Measurements from ENCODE around the gene IRF6. TPM values are rescaled to one million over a fixed set of nuclear protein-coding genes. Genes with fewer than 3 reads are reported as not detected.

IRF6 gene
- total RNA-seq, 2 donors from 2014 or later = 3.9 to 4.1 TPM

DNA sequence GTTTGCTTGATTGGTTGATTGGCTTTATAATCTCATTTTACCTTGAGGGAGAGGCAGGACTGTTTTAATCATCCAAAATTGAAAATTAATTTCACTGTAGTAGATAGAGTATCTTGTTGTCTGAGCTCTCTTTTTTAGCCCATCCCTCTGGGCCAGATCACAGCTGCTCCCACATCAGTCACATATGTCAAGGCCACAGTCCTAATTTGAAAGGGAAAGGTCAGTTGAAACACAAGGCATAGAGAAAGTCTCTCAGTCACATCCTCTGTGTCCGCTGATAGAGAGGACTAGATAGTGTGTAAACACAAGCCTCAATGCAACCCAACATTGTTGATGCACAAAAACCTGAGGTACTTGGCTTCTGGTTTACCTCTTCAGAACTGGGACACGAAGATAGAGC, 28.4 kb downstream of the IRF6 start:
- Histone ChIP-seq H3K9me3 (no peaks in the 10 kb centered on the region), H3K27me3 (replicated peaks; ENCODE audit: insufficient read depth) (no peaks in the 10 kb centered on the region), H3K4me3 (no peak overlapping the region), H3K4me1 (ENCODE audit: control insufficient read depth in 1 of 2, low read depth in 2 of 2) (no peaks in the 10 kb centered on the region), H3K27ac (no peak overlapping the region), H3K36me3 (no peaks in the 10 kb centered on the region)
- DNase-seq (ENCODE audit: low spot score) (no peak), ATAC-seq (ENCODE audit: insufficient number of reproducible peaks, low FRiP score, low read depth) (no peak)
- TF ChIP-seq, protein P1, sequence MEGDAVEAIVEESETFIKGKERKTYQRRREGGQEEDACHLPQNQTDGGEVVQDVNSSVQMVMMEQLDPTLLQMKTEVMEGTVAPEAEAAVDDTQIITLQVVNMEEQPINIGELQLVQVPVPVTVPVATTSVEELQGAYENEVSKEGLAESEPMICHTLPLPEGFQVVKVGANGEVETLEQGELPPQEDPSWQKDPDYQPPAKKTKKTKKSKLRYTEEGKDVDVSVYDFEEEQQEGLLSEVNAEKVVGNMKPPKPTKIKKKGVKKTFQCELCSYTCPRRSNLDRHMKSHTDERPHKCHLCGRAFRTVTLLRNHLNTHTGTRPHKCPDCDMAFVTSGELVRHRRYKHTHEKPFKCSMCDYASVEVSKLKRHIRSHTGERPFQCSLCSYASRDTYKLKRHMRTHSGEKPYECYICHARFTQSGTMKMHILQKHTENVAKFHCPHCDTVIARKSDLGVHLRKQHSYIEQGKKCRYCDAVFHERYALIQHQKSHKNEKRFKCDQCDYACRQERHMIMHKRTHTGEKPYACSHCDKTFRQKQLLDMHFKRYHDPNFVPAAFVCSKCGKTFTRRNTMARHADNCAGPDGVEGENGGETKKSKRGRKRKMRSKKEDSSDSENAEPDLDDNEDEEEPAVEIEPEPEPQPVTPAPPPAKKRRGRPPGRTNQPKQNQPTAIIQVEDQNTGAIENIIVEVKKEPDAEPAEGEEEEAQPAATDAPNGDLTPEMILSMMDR (IDR thresholded peaks at IDR 0.05) = no peak

DNA sequence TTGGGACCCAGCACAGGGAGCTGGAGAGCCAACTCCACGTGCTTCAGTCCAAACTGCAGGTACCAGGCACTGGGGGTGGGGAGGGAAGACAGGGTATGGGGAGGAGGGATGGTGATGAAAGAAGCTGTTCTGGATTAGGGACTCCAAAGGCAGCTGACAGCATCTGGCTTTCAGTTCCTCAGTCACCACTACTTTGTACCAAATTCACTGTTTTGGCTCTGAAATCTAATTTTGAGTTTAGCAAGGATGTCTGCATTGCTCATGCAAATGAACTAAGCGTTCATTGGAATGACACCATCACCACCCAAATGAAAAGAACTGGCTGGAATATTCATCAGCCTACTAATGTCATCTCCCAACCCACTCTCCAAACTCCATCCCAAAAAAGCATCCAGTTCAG, 30.3 kb downstream of the IRF6 start:
- no peak for DNase-seq (ENCODE audit: low spot score)
- H3K4me3 ChIP-seq = no peak overlapping the region
- H3K4me1 ChIP-seq (ENCODE audit: control insufficient read depth in 1 of 2, low read depth in 2 of 2) = peaks cover 0 to 6% of the 10 kb centered on the region in 2 donors
- no peaks in the 10 kb centered on the region for H3K9me3 ChIP-seq
- no peaks in the 10 kb centered on the region for H3K27me3 ChIP-seq (replicated peaks; ENCODE audit: insufficient read depth)
- no peak overlapping the region for H3K27ac ChIP-seq
- no peak for ATAC-seq (ENCODE audit: insufficient number of reproducible peaks, low FRiP score, low read depth)
- TF ChIP-seq, protein P1 (IDR thresholded peaks at IDR 0.05) = no peak
- no peaks in the 10 kb centered on the region for H3K36me3 ChIP-seq

DNA sequence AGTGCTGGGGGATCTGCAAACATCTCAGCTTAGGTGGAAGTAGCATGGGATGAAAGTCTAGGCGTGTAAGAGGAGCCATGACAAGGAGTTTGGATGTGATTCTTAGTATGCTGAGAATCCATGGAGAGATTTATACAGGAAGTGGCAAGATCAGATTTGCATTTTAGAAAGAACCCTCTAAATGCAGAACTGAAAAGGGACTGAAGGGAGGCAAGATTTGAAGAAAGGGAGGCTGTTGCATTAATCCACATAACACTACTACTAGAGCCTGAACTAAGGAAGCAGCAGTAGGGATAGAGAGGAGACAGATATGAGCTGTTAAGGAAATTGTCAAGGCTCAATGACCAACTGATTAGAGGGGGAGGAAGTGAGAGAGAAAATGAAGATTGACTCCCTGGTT, 31.4 kb downstream of the IRF6 start:
- no peak for DNase-seq (ENCODE audit: low spot score)
- Histone ChIP-seq H3K9me3 (no peaks in the 10 kb centered on the region), H3K27ac (no peak overlapping the region), H3K27me3 (replicated peaks; ENCODE audit: insufficient read depth) (no peaks in the 10 kb centered on the region), H3K36me3 (no peaks in the 10 kb centered on the region), H3K4me3 (no peak overlapping the region), H3K4me1 (ENCODE audit: control insufficient read depth in 1 of 2, low read depth in 2 of 2) (peaks cover 9 to 16% of the 10 kb centered on the region in 2 donors)
- TF ChIP-seq, protein P1 (IDR thresholded peaks at IDR 0.05) = no peak
- ATAC-seq (ENCODE audit: insufficient number of reproducible peaks, low FRiP score, low read depth) = no peak

DNA sequence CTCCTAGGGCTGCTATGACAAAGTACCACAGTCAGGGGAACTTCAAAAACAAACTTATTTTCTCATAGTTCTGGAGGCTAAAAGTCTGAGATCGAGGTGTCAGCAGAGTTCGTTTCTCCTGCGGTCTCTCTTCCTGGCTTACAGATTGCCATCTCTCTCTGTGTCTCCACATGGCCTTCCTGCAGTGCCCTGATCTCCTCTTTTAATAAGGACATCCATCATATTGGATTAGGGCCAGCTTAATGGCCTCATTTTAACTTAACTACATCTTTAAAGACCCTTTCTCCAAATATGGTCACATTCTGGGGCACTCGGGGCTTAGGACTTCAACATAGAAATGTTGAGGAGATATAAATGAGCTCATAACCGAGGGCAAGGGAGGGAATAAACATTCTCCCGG, 33.8 kb downstream of the IRF6 start:
- DNase-seq (ENCODE audit: low spot score) = no peak
- H3K4me1 ChIP-seq (ENCODE audit: control insufficient read depth in 1 of 2, low read depth in 2 of 2) = peaks cover 15 to 32% of the 10 kb centered on the region in 2 donors
- no peaks in the 10 kb centered on the region for H3K36me3 ChIP-seq
- TF ChIP-seq, protein P1 (IDR thresholded peaks at IDR 0.05) = no peak
- no peaks in the 10 kb centered on the region for H3K9me3 ChIP-seq
- no peaks in the 10 kb centered on the region for H3K27me3 ChIP-seq (replicated peaks; ENCODE audit: insufficient read depth)
- H3K4me3 ChIP-seq = no peak overlapping the region
- H3K27ac ChIP-seq = no peak overlapping the region
- no peak for ATAC-seq (ENCODE audit: insufficient number of reproducible peaks, low FRiP score, low read depth)

DNA sequence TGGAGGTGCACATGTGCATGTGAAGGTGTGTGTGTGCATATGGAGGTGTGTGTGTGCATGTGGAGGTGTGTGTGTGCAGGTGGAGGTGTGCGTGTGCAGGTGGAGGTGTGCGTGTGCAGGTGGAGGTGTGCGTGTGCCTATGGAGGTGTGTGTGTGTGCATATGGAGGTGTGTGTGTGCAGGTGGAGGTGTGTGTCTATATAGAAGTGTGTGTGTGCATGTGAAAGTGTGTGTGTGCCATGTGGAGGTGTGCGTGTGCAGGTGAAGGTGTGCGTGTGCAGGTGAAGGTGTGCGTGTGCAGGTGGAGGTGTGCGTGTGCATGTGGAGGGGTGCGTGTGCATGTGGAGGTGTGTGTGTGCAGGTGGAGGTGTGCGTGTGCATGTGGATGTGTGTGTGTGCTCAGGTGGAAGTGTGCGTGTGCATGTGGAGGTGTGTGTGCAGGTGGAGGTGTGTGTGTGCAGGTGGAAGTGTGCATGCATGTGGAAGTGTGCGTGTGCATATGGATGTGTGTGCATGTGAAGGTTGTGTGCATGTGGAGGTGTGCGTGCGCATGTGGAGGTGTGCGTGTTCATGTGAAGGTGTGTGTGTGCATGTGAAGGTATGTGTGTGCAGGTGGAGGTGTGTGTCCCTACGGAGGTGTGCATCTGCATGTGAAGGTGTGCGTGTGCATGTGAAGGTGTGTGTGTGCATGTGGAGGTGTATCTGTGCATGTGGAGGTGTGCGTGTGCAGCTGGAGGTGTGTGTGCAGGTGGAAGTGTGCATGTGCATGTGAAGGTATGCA, 35.1 kb downstream of the IRF6 start:
- no peaks in the 10 kb centered on the region for H3K27me3 ChIP-seq (replicated peaks; ENCODE audit: insufficient read depth)
- no peaks in the 10 kb centered on the region for H3K9me3 ChIP-seq
- DNase-seq (ENCODE audit: low spot score) (no peak), ATAC-seq (ENCODE audit: insufficient number of reproducible peaks, low FRiP score, low read depth) (no peak)
- H3K27ac ChIP-seq = no peak overlapping the region
- no peak overlapping the region for H3K4me3 ChIP-seq
- TF ChIP-seq, protein P1 (IDR thresholded peaks at IDR 0.05) = no peak
- peaks cover 15 to 32% of the 10 kb centered on the region in 2 donors for H3K4me1 ChIP-seq (ENCODE audit: control insufficient read depth in 1 of 2, low read depth in 2 of 2)
- no peaks in the 10 kb centered on the region for H3K36me3 ChIP-seq
